Dendritic cell treated with granulocyte-macrophage colony-stimulating factor and Interleukin-4, amounts not matched to agents 40 ng/mL and 50 ng/mL, for 4 days (primary cell): Measurements from ENCODE around the gene SNX25.
"Not testable (repeated sequence)": the region's sequence is repeated elsewhere in the genome, so short reads cannot be mapped to it uniquely, and the experiment has no call there.

ENCODE experiments used
- H3K27ac Mint-ChIP-seq: one replicate; pipeline ENCODE4 v1.8.0; 2022; ENCODE audit warnings: mild to moderate bottlenecking, mixed read lengths
- H3K27me3 Mint-ChIP-seq: one replicate; pipeline ENCODE4 v1.8.0; 2022; ENCODE audit warnings: mild to moderate bottlenecking, mixed read lengths
- H3K36me3 Mint-ChIP-seq: one replicate; pipeline ENCODE4 v1.8.0; 2022; ENCODE audit warnings: low read depth, mixed read lengths
- H3K4me1 Mint-ChIP-seq: one replicate; pipeline ENCODE4 v1.8.0; 2022; ENCODE audit warnings: low read depth, mixed read lengths
- H3K4me3 Mint-ChIP-seq: one replicate; pipeline ENCODE4 v1.8.0; 2022; ENCODE audit warnings: mild to moderate bottlenecking, moderate library complexity, mixed read lengths
- H3K9me3 Mint-ChIP-seq: one replicate; pipeline ENCODE4 v1.8.0; 2022; ENCODE audit warnings: mixed read lengths
- intact Hi-C: fragments of 100-400 bp; cut with micrococcal nuclease; formaldehyde crosslinking; loops from one replicate; pipeline ENCODE4 v1.15.0; 2022

Gene SNX25

DNA sequence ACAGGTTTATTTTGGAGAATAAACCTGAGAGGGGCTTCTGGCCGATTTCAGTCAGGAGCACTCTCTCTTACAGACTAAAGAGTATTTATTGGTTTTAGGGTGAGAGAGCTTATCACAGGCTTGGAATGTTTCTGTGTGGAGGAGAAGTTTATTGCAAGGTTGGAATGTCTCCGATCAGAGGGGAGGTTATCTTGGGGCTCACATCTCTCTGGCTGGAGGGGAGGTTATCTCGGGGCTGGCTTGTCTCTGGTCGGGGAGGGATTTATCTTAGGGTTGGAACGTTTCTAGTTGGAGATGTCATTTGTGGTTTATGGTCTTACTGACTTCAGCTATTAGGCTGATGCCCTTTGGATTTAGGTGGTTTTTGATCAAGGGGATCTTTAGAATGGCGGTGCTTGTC, 115.0 kb downstream of the SNX25 start:
- H3K4me1 Mint-ChIP-seq, intact Hi-C loops, H3K4me3 Mint-ChIP-seq, H3K27ac Mint-ChIP-seq, H3K36me3 Mint-ChIP-seq, H3K27me3 Mint-ChIP-seq: not testable (repeated sequence)
- H3K9me3 Mint-ChIP-seq = peaks cover 12% of the 10 kb centered on the region

DNA sequence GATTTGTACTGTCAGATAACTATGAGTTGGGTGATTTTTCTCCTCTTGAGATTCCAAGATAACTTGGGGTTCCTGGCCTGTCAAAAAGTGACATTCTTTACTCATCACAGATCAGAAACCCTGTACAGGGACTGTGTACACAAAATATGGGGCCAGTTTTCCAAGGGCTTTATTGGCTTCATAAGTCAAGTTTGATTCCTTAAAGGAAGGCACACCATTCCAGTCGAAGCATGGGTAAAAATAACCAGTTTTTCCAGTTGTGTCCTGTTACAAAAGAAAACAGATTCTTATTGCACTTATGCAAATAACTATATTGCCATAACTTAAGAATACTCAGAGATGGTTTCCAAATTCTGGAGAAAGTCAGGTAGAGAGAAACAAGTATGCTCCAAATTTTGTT, 116.3 kb downstream of the SNX25 start:
- H3K27me3 Mint-ChIP-seq, H3K4me1 Mint-ChIP-seq, H3K27ac Mint-ChIP-seq, H3K4me3 Mint-ChIP-seq, H3K36me3 Mint-ChIP-seq, intact Hi-C loops: not testable (repeated sequence)
- peaks cover 17% of the 10 kb centered on the region for H3K9me3 Mint-ChIP-seq

DNA sequence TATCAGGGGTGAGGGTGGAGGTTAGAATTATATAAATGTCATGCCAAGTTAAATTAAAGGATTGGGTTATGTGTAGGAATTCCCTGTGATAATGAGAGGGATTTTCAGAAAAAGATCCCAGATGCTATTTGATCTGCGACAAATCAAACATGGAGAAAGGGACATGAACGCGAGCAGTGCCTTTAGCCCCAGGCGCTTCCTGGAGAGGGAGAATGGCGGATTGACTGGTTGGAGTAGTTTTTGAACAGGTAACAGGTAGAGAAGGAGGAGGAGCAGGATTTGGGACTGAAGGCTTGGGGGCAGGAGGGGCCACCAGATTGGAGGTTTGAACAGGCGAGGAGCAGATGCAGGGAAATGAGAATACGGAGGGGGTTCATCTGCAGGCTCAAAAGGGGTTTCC, 119.2 kb downstream of the SNX25 start:
- Mint-ChIP-seq H3K27me3 (peaks cover 7% of the 10 kb centered on the region), H3K9me3 (peaks cover 17% of the 10 kb centered on the region), H3K27ac (no peak overlapping the region), H3K36me3 (no peaks in the 10 kb centered on the region), H3K4me3 (no peak overlapping the region), H3K4me1 (no peaks in the 10 kb centered on the region)
- intact Hi-C loops = no loop called here

- H3K27me3 Mint-ChIP-seq, H3K4me3 Mint-ChIP-seq, H3K4me1 Mint-ChIP-seq, H3K27ac Mint-ChIP-seq, H3K36me3 Mint-ChIP-seq, intact Hi-C loops: not testable (repeated sequence)
- H3K9me3 Mint-ChIP-seq = peaks cover 17% of the 10 kb centered on the region
These were observed 120.6 kb downstream of the SNX25 start for GRCh38 chr4:185329879-185330510.

DNA sequence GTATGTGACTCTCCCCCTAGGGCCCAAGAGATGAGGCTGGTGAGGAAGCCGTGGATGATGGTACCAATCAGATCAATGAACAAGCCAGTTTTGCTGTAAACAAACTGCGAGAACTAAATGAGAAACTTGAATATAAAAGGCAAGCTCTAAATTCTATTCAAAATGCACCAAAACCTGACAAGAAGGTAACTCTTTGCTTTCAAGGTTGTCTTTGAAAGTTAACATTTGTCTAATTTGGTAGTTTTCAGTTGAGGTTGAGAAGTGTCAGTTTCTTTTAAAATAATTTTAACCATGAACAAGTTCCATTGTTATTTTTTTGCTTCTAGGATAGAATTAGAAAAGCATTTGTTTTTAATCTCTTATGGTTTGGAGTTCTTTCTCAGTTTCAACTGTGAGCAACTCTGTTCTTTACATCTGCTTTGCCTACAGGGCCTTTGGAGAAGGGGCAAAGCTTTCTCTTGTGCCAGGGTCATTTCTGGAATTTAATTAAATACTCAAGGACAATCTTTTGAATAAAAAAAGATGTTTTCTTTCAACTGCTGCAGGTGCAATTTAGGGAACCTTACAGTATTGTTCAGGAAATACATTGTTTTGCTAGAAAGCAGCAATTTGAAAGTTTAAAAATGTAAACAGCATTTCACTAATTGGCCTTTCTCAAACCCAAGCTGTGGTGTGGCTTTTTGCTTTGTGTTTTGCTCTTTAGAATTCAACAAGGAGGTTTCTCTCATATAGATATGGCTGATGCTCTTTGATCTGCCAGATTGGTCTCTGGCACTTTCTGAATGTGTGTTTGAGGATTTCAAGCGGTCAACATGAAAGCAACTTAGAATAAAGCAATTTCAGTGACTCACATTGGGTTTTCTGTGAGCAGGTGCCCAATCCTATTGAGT, 123.4 kb downstream of the SNX25 start:
- intact Hi-C loops = no loop called here
- H3K27ac Mint-ChIP-seq = no peak overlapping the region
- peaks cover 7% of the 10 kb centered on the region for H3K27me3 Mint-ChIP-seq
- H3K36me3 Mint-ChIP-seq = no peaks in the 10 kb centered on the region
- no peaks in the 10 kb centered on the region for H3K4me1 Mint-ChIP-seq
- peaks cover 17% of the 10 kb centered on the region for H3K9me3 Mint-ChIP-seq
- H3K4me3 Mint-ChIP-seq = no peak overlapping the region

- intact Hi-C loops = no loop called here
- peaks cover 4% of the 10 kb centered on the region for H3K27me3 Mint-ChIP-seq
- H3K27ac Mint-ChIP-seq = no peak overlapping the region
- no peak overlapping the region for H3K4me3 Mint-ChIP-seq
- no peaks in the 10 kb centered on the region for H3K4me1 Mint-ChIP-seq
- H3K36me3 Mint-ChIP-seq = no peaks in the 10 kb centered on the region
- peaks cover 5% of the 10 kb centered on the region for H3K9me3 Mint-ChIP-seq
These were observed 124.9 kb downstream of the SNX25 start for GRCh38 chr4:185334326-185334725.

DNA sequence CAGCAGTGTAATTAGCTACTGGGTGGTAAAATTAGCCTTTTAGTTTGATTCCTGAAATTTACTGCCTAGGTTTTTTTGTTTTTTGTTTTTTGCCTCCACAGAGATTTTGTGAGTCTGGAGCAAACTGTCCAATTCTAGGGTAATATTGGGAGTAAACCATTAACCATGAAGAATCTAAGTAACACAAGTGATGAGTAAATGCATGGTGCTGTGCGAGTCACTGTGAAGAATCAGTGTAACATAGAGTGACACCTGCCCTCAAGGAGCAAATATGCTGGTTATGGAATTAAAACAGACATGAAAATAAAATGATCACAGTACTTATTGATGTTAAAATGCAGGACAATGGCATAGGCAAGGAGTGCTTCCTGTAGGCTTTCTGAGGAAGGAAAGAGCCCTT, 126.2 kb downstream of the SNX25 start:
- Mint-ChIP-seq H3K4me1 (no peaks in the 10 kb centered on the region), H3K4me3 (no peak overlapping the region), H3K9me3 (no peaks in the 10 kb centered on the region), H3K27me3 (peaks cover 2% of the 10 kb centered on the region), H3K27ac (no peak overlapping the region), H3K36me3 (no peaks in the 10 kb centered on the region)
- intact Hi-C loops = no loop called here

- no peak overlapping the region for H3K27ac Mint-ChIP-seq
- H3K4me3 Mint-ChIP-seq = no peak overlapping the region
- no peaks in the 10 kb centered on the region for H3K36me3 Mint-ChIP-seq
- intact Hi-C loops = no loop called here
- H3K4me1 Mint-ChIP-seq = no peaks in the 10 kb centered on the region
- no peaks in the 10 kb centered on the region for H3K9me3 Mint-ChIP-seq
- peaks cover 4% of the 10 kb centered on the region for H3K27me3 Mint-ChIP-seq
These were observed 130.5 kb downstream of the SNX25 start for GRCh38 chr4:185339941-185340340.

GRCh38 chr4:185341377-185341776, 132.0 kb downstream of the SNX25 start:
- Mint-ChIP-seq H3K27ac (no peak overlapping the region), H3K27me3 (peaks cover 4% of the 10 kb centered on the region), H3K9me3 (no peaks in the 10 kb centered on the region), H3K4me3 (no peak overlapping the region), H3K36me3 (no peaks in the 10 kb centered on the region), H3K4me1 (no peaks in the 10 kb centered on the region)
- intact Hi-C loops = no loop called here

GRCh38 chr4:185341841-185342240, 132.4 kb downstream of the SNX25 start:
- intact Hi-C loops = no loop called here
- no peaks in the 10 kb centered on the region for H3K4me1 Mint-ChIP-seq
- peaks cover 4% of the 10 kb centered on the region for H3K27me3 Mint-ChIP-seq
- no peak overlapping the region for H3K27ac Mint-ChIP-seq
- no peaks in the 10 kb centered on the region for H3K36me3 Mint-ChIP-seq
- H3K9me3 Mint-ChIP-seq = no peaks in the 10 kb centered on the region
- no peak overlapping the region for H3K4me3 Mint-ChIP-seq

- H3K27ac Mint-ChIP-seq = no peak overlapping the region
- peaks cover 3% of the 10 kb centered on the region for H3K27me3 Mint-ChIP-seq
- no peak overlapping the region for H3K4me3 Mint-ChIP-seq
- intact Hi-C loops = no loop called here
- no peaks in the 10 kb centered on the region for H3K4me1 Mint-ChIP-seq
- H3K9me3 Mint-ChIP-seq = no peaks in the 10 kb centered on the region
- H3K36me3 Mint-ChIP-seq = no peaks in the 10 kb centered on the region
These were observed 134.6 kb downstream of the SNX25 start for GRCh38 chr4:185343726-185344581.

DNA sequence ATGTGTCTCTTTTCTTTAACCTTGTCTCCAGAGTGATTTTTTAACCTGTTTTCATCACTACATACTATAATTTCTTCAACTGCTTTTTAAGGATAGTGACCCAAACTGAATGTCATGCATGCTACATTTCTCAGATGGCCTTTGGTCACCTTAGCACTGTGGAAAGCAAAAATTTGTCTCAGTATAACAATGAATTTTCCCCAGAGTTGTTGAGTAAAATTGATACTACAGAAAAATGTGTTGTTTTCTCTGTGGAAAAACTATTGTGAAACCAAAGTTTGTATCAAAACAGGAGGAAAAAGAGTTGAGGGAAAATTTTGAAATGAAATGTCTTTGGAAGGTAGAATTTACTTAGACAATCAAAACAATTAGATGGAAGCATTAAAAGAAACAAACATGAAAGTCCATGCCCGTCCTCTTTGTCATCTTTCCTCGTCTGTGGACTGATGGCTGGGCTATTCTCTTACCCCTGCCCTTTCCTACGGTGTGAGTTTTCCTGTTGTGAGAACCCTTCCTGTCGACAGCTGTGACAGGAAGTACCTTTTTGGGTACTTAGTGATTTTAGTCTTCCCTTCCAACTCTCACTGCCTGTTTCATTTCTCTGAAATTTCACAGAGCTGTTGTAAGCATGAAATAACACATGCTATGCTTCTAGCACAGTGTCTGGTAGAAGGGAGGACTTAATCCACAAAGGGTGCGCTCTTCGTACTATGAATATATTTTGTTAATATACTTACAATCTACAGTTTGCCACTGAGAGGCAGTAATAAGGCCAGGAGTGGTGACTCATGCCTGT, 135.5 kb downstream of the SNX25 start:
- no peak overlapping the region for H3K27ac Mint-ChIP-seq
- H3K27me3 Mint-ChIP-seq = peaks cover 3% of the 10 kb centered on the region
- H3K4me1 Mint-ChIP-seq = no peaks in the 10 kb centered on the region
- no peak overlapping the region for H3K4me3 Mint-ChIP-seq
- H3K9me3 Mint-ChIP-seq = no peaks in the 10 kb centered on the region
- no peaks in the 10 kb centered on the region for H3K36me3 Mint-ChIP-seq
- intact Hi-C loops = no loop called here

GRCh38 chr4:185346975-185347601, 137.7 kb downstream of the SNX25 start:
- Mint-ChIP-seq H3K27ac (no peak overlapping the region), H3K4me1 (no peaks in the 10 kb centered on the region), H3K9me3 (no peaks in the 10 kb centered on the region), H3K27me3 (peaks cover 3% of the 10 kb centered on the region), H3K4me3 (no peak overlapping the region), H3K36me3 (no peaks in the 10 kb centered on the region)
- intact Hi-C loops = no loop called here
